ENCODE results near the gene MED25. TPM values are rescaled to one million over a fixed set of nuclear protein-coding genes. Genes with fewer than 3 reads are reported as not detected.

Gene MED25
- polyA plus RNA-seq, 1 of the 3 experiments (the other 2 are of a cell fraction), result 30.2 TPM

DNA sequence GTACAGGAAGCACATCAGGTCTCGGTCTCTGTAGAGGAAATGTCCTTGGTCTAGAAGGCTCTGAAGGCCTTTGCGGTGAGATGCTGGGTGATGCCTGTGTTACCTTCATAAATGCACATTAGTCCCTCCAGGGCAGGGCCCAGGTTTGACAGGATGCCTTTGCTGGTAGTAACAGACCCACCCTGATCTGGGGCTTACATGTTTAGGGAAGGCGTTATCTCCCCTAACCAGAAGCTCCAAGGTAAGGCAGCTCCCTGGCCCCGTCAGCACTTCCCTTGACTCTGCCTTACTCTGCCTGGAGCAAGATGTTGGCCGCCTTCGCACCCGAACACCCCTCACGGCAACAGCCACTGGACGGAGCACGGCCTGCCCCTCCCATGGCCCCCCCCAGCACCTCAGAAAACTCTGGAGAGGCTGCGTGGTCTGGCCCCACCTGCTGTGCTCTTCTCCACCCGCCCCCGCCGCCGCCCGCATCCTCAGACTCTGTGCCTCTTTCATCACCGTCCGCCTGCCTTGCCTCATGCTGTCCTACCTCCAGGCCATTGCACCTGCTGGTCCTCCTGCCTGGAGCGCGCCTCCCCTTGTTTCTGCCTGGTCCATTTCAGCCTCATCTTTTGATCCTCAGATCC is 42.2 kb upstream of the MED25 start:
- H3K9me3 ChIP-seq, result no peaks in the 10 kb centered on the region
- POLR2A ChIA-PET, result no interaction called here
- H3K36me3 ChIP-seq (replicated peaks in 1 of 2; ENCODE audit: control insufficient read depth in 1 of 2, insufficient read depth in 2 of 2, low read length in 1 of 2), result no peaks in the 10 kb centered on the region
- no peaks in the 10 kb centered on the region for H3K4me1 ChIP-seq (ENCODE audit: control insufficient read depth in 1 of 2, insufficient read depth in 2 of 2, low read depth in 1 of 2, low read length in 1 of 2)
- no peak for TF ChIP-seq CHD2 (IDR thresholded peaks at IDR 0.05; ENCODE audit: low read length, partially characterized antibody)
- no peak for TF ChIP-seq TEAD4 (IDR thresholded peaks at IDR 0.05; ENCODE audit: borderline replicate concordance, insufficient read depth)
- TF ChIP-seq, protein P1, sequence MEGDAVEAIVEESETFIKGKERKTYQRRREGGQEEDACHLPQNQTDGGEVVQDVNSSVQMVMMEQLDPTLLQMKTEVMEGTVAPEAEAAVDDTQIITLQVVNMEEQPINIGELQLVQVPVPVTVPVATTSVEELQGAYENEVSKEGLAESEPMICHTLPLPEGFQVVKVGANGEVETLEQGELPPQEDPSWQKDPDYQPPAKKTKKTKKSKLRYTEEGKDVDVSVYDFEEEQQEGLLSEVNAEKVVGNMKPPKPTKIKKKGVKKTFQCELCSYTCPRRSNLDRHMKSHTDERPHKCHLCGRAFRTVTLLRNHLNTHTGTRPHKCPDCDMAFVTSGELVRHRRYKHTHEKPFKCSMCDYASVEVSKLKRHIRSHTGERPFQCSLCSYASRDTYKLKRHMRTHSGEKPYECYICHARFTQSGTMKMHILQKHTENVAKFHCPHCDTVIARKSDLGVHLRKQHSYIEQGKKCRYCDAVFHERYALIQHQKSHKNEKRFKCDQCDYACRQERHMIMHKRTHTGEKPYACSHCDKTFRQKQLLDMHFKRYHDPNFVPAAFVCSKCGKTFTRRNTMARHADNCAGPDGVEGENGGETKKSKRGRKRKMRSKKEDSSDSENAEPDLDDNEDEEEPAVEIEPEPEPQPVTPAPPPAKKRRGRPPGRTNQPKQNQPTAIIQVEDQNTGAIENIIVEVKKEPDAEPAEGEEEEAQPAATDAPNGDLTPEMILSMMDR (IDR thresholded peaks at IDR 0.05), result no peak
- TF ChIP-seq, protein P2, sequence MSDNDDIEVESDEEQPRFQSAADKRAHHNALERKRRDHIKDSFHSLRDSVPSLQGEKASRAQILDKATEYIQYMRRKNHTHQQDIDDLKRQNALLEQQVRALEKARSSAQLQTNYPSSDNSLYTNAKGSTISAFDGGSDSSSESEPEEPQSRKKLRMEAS (IDR thresholded peaks at IDR 0.05; ENCODE audit: low read depth), result no peak
- no peak for TF ChIP-seq EZH2phosphoT487 (IDR thresholded peaks at IDR 0.05; ENCODE audit: borderline replicate concordance, low read depth)
- no peak for TF ChIP-seq MEF2A (IDR thresholded peaks at IDR 0.05; ENCODE audit: borderline replicate concordance, low read depth)
- TF ChIP-seq POLR2AphosphoS5 (IDR thresholded peaks at IDR 0.05; ENCODE audit: low read depth, low read length), result no peak
- TF ChIP-seq RCOR1 (IDR thresholded peaks at IDR 0.05; ENCODE audit: low read length), result no peak
- TF ChIP-seq, protein P3, sequence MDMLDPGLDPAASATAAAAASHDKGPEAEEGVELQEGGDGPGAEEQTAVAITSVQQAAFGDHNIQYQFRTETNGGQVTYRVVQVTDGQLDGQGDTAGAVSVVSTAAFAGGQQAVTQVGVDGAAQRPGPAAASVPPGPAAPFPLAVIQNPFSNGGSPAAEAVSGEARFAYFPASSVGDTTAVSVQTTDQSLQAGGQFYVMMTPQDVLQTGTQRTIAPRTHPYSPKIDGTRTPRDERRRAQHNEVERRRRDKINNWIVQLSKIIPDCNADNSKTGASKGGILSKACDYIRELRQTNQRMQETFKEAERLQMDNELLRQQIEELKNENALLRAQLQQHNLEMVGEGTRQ (IDR thresholded peaks at IDR 0.05; ENCODE audit: borderline replicate concordance, low read depth, low read length), result no peak
- H4K20me1 ChIP-seq (ENCODE audit: insufficient read depth), result peaks cover 12% of the 10 kb centered on the region
- H3K9me2 ChIP-seq, result no peaks in the 10 kb centered on the region
- H3K27ac ChIP-seq (ENCODE audit: low read depth in 2 of 2, low read length in 1 of 2), result no peak overlapping the region
- no peak overlapping the region for H3K4me2 ChIP-seq
- H3F3A ChIP-seq (replicated peaks; ENCODE audit: insufficient read depth), result peaks cover 3% of the 10 kb centered on the region
- H3K79me2 ChIP-seq (ENCODE audit: insufficient read depth), result peaks cover 88% of the 10 kb centered on the region
- no peaks in the 10 kb centered on the region for H3K27me3 ChIP-seq (ENCODE audit: insufficient read depth)
- H3K9ac ChIP-seq, result no peak overlapping the region
- WGBS (ENCODE audit: low lambda C conversion rate), result over 99% methylated on average over 19 of the region's 20 CpGs
- no peak overlapping the region for H2AFZ ChIP-seq (ENCODE audit: low read depth)
- H3K4me3 ChIP-seq (ENCODE audit: low read depth in 2 of 2, low read length in 1 of 2), result no peak overlapping the region
- no peak for DNase-seq
- CTCF ChIA-PET, result no interaction called here

GRCh38 chr19:49776371-49776764 is 41.7 kb upstream of the MED25 start:
- Histone ChIP-seq H3K36me3 (replicated peaks in 1 of 2; ENCODE audit: control insufficient read depth in 1 of 2, insufficient read depth in 2 of 2, low read length in 1 of 2) (no peaks in the 10 kb centered on the region), H4K20me1 (ENCODE audit: insufficient read depth) (peaks cover 12% of the 10 kb centered on the region), H3K9ac (no peak overlapping the region), H3K4me1 (ENCODE audit: control insufficient read depth in 1 of 2, insufficient read depth in 2 of 2, low read depth in 1 of 2, low read length in 1 of 2) (no peaks in the 10 kb centered on the region), H3K4me3 (ENCODE audit: low read depth in 2 of 2, low read length in 1 of 2) (no peak overlapping the region), H3K9me2 (no peaks in the 10 kb centered on the region), H3K79me2 (ENCODE audit: insufficient read depth) (peaks cover 82% of the 10 kb centered on the region), H3K27me3 (ENCODE audit: insufficient read depth) (no peaks in the 10 kb centered on the region), H3K9me3 (no peaks in the 10 kb centered on the region), H3K4me2 (no peak overlapping the region), H3F3A (replicated peaks; ENCODE audit: insufficient read depth) (peaks cover 3% of the 10 kb centered on the region), H2AFZ (ENCODE audit: low read depth) (no peak overlapping the region), H3K27ac (ENCODE audit: low read depth in 2 of 2, low read length in 1 of 2) (no peak overlapping the region)
- no peak for DNase-seq
- CTCF ChIA-PET, result no interaction called here
- POLR2A ChIA-PET, result no interaction called here
- TF ChIP-seq JUND (IDR thresholded peaks at IDR 0.05), result no peak
- TF ChIP-seq NFIC (IDR thresholded peaks at IDR 0.05; ENCODE audit: borderline replicate concordance), result no peak
- TF ChIP-seq ELF1 (IDR thresholded peaks at IDR 0.05), result no peak
- no peak for TF ChIP-seq FOXJ3 (CRISPR knock-in tag; IDR thresholded peaks at IDR 0.05)
- TF ChIP-seq GABPA (IDR thresholded peaks at IDR 0.05; ENCODE audit: low read depth), result no peak
- no peak for TF ChIP-seq FOXM1 (IDR thresholded peaks at IDR 0.05; ENCODE audit: low read depth)
- no peak for TF ChIP-seq TEAD4 (IDR thresholded peaks at IDR 0.05; ENCODE audit: borderline replicate concordance, insufficient read depth)
- TF ChIP-seq SMC3 (IDR thresholded peaks at IDR 0.05; ENCODE audit: low read depth, low read length), result no peak
- no peak for TF ChIP-seq ZBTB33 (IDR thresholded peaks at IDR 0.05; ENCODE audit: borderline replicate concordance, low read depth)
- no peak for TF ChIP-seq SIN3A (IDR thresholded peaks at IDR 0.05; ENCODE audit: borderline replicate concordance, low read depth, low read length)
- TF ChIP-seq CHD2 (IDR thresholded peaks at IDR 0.05; ENCODE audit: low read length, partially characterized antibody), result no peak
- 90% methylated on average over 6 of the region's 6 CpGs for WGBS (ENCODE audit: low lambda C conversion rate)
